GM21447 (cell line): ENCODE results near the gene ARHGEF5.

Source experiments
- ATAC-seq: cut with Tn5 transposase; IDR thresholded peaks from one replicate; pipeline ENCODE4 v1.9.1; 2021; ENCODE audit not compliant: unreplicated experiment

The ARHGEF5 gene

DNA sequence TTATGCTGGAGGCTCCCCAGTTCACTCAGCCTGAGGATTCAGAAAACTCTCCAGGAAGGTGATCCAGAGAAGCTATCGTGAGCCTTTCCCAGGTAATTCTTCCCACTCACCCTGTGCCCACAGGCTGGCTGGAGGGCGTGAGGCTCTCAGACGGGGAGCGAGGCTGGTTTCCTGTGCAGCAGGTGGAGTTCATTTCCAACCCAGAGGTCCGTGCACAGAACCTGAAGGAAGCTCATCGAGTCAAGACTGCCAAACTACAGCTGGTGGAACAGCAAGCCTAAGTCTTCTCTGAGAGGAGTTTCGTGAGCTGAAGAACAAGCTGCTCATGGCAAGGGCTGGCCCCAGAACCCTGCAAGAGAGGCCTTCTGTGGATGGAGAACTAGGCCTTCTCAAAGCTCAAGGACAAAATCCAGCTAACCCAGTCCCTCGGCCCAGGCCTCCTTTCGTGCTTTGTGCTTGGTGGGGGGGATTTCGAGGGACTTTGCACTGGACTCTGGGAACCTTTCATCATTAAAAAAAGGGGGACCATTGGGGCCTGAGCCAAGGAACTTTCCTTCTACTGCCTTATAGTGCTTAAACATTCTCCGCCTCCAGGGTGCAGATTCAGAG lies 24.7 kb downstream of the ARHGEF5 start:
- no peak for ATAC-seq

GRCh38 chr7:144384071-144384470 lies 28.9 kb downstream of the ARHGEF5 start:
- peak; percentile 51 for ATAC-seq

DNA sequence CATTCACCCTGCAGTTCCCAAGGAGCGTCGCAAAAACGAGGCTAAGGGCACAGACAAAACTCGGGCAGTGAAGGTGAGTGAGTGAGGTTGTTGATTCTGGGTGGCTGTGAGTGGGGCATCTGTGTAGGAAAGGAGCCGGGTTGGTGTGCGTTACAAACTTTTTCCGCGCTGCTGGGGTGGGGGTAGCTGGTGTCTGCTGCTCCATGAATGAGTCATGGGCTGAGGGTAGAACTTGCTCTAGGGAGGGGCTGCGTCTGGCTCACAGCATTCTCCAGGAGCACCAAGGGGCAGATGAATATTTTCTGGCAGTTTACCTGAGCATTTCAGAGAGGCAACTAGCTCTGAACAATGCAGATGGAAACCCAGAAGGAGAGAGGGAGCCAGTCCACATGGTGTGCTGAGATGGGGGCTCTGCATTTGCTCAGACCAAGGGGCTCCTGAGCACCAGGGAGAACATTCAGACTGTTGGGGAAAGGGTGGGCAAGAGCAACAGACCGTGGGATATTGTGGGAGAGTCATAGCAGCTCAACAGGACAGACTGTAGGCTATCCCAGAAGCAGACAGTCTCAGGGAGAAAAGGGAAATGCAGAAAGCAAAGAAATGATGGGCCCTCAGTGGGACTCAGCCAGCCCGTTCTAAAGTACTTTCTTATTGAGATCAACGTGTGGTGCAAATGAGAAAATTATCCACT lies 29.5 kb downstream of the ARHGEF5 start:
- ATAC-seq = no peak

DNA sequence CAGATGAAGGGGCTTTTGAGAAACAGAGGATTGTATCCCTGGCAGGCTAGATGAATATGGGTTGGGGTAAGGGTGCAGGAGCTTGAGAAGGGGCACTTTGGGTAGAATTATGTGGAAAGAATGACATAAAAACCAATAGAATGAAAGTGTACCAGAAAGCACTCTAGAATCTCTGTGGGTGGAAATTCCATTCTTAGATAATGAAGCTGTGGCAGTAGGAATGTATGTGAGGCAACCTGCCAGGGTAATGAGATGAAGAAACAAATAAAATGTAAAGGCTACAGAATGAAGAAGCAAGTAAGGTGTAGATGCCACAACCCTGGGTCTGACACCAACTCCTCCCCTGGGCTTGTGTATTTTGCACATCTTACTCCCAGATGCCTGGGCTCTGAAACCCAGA lies 31.5 kb downstream of the ARHGEF5 start:
- ATAC-seq = no peak

- no peak for ATAC-seq
Measured at GRCh38 chr7:144388950-144389349, 33.7 kb downstream of the ARHGEF5 start.

DNA sequence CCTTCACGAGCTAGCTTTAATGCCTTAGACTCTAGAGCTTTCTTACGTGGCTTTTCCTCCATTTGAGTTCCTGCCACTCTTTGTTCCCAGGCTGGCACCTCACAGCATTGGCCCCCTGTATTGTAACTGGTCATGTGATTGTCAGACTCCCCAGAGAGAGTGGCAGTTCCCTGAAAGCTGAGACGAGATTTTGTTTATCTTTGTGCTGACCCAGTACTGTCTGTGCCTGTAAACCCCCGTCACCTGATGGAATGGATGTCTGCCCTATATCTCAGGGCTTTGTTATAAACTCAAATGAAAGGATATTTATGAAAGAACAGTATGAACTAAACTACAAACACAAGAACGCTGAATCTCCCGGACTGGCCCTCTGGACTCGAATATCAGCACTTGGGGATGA lies 35.3 kb downstream of the ARHGEF5 start:
- no peak for ATAC-seq

DNA sequence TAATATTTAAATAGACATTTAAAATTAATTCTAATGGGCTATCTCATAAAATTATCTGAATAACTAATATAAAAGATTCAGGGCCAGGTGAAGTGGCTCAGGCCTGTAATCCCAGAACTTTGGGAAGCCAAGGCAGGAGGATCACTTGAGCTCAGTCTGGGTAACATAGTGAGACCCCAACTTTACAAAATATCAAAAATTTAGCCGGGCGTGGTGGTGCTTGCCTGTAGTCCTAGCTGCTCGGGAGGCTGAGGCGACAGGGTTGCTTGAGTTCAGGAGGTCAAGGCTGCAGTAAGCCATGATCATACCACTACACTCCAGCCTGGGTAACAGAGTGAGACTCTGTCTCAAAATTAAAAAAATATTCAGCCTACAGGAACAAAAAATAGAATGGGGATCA lies 35.8 kb downstream of the ARHGEF5 start:
- no peak for ATAC-seq

- ATAC-seq = peak; percentile 84
Measured at GRCh38 chr7:144391823-144392255, 36.6 kb downstream of the ARHGEF5 start.

- no peak for ATAC-seq
Measured at GRCh38 chr7:144397086-144397485, 41.9 kb downstream of the ARHGEF5 start.

- no peak for ATAC-seq
Measured at GRCh38 chr7:144398291-144398690, 43.1 kb downstream of the ARHGEF5 start.

DNA sequence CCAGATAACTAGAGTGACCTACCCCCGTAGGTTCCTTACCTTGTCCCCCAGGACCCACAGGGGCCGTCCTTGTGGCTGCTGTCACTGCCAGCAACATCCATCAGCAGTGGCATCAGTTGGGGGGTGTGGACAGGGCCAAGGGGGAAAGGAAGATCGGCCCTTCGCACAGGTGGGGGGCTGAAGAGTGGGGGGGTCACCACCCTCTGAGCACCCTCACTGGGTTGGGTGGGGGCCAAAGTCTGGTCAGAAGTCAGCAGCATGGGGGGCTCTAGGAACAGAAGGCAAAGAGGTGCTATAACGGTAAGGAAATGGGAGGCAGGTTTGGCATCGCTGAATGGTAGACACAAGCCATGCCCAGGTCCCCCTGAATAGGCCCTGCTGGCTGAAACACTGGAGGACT lies 43.7 kb downstream of the ARHGEF5 start:
- ATAC-seq = no peak

DNA sequence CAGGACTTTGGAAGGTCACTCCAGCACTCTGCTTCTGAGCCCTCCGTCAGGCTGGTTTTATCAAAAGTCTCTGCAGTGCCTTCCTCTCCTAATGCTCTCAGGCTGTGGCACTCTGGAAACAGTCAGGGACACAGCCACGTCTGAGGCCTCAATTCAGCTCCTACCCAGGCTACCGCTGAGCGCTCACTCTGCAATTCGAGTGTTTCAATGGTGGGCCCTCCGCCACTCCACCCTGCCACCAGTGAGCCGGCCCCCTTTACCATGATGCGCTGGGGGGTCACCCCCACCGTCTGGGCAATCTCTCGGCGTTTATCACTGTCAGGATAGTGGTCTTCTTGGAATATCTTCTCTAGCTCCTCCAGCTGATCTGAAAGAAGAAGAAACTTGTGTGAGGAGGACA lies 44.7 kb downstream of the ARHGEF5 start:
- no peak for ATAC-seq

DNA sequence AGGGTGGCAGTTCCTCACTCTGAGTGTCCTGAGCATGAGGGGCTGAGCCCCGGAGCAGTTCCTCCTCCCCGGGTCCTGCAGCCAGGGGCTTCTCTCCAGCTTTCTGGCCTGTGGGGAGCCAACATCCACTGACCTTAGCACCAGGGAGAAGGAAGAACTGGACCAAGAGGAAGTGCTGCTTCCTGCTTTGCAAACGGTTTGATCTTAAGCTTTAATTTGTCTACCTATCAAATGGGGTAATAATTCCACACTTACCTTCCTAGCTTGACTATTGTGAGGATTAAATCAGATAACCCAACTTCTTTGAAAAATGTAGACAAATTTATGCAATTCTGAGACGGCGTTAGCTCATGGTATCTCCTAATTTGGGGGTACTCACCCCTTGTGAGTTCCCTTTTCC lies 46.3 kb downstream of the ARHGEF5 start:
- no peak for ATAC-seq

GRCh38 chr7:144403102-144403501 lies 47.9 kb downstream of the ARHGEF5 start:
- no peak for ATAC-seq

DNA sequence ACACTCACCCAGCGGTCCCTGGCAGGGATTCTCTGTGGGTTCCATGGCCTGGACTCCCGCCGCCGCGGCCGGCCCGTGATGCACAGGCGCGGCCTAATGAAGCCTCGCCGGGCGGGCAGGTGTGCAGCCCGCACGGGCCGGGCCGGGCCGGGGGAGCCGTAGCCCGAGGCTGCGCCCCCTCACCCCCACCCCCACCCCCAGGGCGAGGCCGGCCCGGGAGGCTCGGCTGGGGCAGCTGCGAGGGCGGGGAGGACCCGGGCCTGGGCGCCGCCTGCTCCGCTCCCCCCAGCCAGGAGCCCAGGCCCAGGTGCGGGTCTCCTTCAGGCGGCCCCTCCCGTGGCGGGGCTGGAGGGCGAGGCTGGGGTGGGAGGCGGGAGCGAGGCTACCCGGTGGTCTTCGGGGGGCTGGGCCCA lies 48.5 kb downstream of the ARHGEF5 start, which contains the start of gene NOBOX:
TSS of gene NOBOX (minus strand) at position 45 of the 413 bp plus-strand sequence.
- ATAC-seq = no peak

DNA sequence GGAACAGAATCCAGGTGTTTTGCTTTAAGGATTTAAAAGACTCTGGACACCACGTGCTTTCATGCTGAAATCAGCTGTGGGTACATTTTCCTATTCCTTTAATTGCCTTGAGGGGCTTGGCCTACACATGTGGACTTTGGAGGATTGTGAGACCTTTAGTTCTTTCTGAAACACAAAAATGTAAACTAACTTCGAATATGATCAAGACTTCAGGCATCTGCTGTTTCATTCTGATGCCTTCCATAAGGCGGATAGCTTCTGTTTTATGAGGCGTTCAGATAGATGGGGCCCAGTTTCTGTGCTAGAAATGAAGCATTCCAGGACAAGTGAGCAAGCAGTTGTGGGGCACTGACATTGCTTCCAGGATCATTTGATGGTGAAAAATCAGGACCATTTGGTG lies 49.7 kb downstream of the ARHGEF5 start:
- ATAC-seq = no peak

GRCh38 chr7:144407266-144407931 lies 52.2 kb downstream of the ARHGEF5 start:
- ATAC-seq = no peak

DNA sequence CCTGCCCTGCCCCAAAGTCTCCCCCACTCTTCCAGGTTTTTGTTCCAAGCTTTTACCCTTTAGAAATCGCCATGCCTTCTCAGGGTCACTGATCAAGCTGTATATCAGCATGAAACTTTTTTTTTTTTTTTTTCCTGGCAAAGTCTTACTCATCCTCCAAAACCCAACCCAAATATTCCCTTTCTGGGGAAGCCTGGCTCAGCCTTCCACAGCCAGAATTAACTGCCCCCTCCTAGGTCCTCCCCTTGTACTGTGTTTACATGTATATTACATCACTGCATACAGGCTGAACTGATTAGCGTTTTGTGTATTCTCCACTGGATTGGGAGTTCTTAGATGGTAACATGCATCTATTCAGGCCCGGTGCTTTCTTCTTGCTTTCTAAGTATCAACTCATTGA lies 52.9 kb downstream of the ARHGEF5 start:
- no peak for ATAC-seq

DNA sequence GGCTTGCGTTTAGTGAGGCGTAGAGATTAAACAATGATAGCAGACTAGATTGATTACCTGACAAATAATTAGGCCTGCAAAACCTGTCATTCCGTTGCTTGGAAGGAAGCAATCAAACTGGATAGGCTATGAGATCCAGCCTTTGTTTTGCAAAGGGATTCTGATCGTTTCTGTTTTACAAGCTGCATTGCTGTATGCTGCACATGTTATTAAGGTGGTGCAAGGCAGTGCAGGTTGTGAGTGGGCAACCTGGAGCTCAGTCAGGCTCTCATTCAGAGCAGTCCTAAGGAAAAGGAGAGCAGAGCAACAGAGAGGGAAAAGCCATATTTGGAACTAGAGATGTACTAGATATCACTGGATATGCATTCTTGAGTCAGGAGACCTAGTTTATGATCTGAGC lies 55.2 kb downstream of the ARHGEF5 start:
- no peak for ATAC-seq

DNA sequence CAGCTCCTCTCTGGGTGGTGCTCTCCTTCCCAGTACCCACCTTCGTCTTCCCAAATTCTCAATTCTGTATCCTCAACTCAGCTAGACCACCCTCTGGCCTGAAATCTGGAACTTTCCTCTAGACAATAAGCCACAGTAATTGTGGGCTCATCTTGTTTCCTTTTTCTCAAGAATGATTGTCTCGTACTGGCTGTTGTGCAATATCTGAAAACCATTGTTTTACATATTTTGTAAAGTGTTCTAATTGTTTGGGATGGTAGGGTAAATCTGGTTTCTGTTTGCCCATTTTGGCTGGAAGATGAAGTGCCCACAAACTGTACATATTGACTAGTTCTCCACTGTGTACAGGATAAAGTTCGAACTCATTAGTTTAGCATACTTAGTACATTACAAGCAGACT lies 59.6 kb downstream of the ARHGEF5 start:
- no peak for ATAC-seq

DNA sequence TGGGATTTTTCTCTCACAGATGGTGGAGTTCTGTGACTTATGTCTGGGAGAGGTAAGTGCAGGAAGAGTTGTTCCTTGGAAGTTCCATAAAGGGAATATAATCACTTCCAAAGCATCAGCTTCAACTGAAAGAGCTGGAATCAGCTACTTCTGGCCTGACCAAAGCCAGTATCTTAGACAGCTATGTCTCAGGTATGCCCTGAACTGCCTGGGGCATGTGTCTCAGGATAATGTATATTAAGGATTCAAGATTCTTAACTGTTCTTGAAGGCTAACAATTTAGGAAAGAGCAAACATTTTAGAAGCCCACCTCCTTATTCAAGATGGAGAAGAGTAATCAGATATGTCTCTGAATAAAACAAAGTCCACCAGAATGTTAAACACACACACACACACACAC lies 60.7 kb downstream of the ARHGEF5 start:
- no peak for ATAC-seq

DNA sequence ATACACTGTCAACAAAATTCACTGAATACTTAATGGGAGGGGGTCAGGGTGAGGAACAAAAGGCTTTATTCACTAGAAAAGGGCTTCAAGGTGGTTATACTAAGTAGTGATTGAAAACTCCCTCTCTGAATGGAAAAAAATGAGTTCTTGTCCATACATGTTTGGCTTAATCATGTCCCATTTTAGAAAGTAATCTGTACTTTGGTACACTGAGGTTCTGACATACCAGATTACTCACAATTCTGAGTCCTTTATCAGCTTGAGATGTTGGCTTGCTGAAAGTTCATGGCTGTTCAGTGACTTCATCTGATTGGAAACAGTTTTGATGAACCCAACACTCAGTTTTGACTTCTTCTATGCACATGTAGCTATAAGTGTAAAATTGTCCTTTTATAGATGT lies 61.1 kb downstream of the ARHGEF5 start:
- ATAC-seq = no peak
